Esophagus muscularis mucosa (tissue), 3 donors: Measurements from ENCODE around the gene GRM5.
"Not testable (repeated sequence)": the region's sequence is repeated elsewhere in the genome, so short reads cannot be mapped to it uniquely, and the experiment has no call there.

ENCODE experiments used
- CTCF ChIP-seq, 3 experiments: fragments of 200-600 bp in 2 of 3; fragments of 450-650 bp in 1 of 3; sonication (generic) in 2 of 3; IDR thresholded peaks; one replicate each; pipeline ENCODE4 v1.5.1; 2017 to 2019; ENCODE audit warnings: antibody characterized with exemption in 3 of 3, mild to moderate bottlenecking in 2 of 3, moderate library complexity in 1 of 3
- POLR2A ChIP-seq: fragments of 450-650 bp; IDR thresholded peaks from one replicate; pipeline ENCODE4 v1.6.1; 2017; ENCODE audit warnings: antibody characterized with exemption, moderate library complexity, mild to moderate bottlenecking, low read depth

DNA sequence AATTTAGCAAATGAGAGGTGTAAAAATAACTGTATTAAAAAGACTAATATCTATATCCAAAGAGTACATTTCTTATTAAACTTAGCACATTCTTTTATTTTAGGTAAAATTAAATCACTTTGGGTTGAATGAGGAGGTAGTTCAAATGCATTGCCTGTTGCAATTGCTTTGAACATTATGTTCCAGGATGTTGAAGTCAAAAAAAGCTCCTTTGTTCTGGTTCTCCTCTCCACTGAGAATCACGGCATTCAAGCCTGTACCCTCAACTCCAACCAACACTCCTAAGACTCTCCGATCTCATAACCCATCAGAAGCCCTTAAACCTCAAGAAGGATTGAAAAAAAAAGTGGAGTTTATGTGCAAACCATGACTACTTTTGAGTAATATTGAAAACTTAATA, 230.1 kb downstream of the GRM5 start:
- TF ChIP-seq CTCF (IDR thresholded peaks at IDR 0.05); POLR2A: not testable (repeated sequence)
